Breast epithelium (tissue), 3 donors: ENCODE data around the gene IL1RAP.

Source experiments
- POLR2A ChIP-seq: fragments of 450-650 bp; IDR thresholded peaks from one replicate; pipeline ENCODE4 v1.6.1; 2016; ENCODE audit warnings: antibody characterized with exemption, mild to moderate bottlenecking, moderate library complexity
- TF ChIP-seq, protein P1 (sequence below), 3 donors: fragments of 450-650 bp; IDR thresholded peaks; one replicate each; pipeline ENCODE4 v1.5.1; 2016 to 2017; ENCODE audit warnings: antibody characterized with exemption in 3 of 3, mild to moderate bottlenecking in 3 of 3, moderate library complexity in 3 of 3

- TF ChIP-seq, protein P1, sequence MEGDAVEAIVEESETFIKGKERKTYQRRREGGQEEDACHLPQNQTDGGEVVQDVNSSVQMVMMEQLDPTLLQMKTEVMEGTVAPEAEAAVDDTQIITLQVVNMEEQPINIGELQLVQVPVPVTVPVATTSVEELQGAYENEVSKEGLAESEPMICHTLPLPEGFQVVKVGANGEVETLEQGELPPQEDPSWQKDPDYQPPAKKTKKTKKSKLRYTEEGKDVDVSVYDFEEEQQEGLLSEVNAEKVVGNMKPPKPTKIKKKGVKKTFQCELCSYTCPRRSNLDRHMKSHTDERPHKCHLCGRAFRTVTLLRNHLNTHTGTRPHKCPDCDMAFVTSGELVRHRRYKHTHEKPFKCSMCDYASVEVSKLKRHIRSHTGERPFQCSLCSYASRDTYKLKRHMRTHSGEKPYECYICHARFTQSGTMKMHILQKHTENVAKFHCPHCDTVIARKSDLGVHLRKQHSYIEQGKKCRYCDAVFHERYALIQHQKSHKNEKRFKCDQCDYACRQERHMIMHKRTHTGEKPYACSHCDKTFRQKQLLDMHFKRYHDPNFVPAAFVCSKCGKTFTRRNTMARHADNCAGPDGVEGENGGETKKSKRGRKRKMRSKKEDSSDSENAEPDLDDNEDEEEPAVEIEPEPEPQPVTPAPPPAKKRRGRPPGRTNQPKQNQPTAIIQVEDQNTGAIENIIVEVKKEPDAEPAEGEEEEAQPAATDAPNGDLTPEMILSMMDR (IDR thresholded peaks at IDR 0.05): no peak
- TF ChIP-seq POLR2A: no peak
Observed at GRCh38 chr3:190641564-190641963, 127.7 kb downstream of the IL1RAP start.
